Measurements from ENCODE around the gene CSRP1. TPM values are rescaled to one million over a fixed set of nuclear protein-coding genes. Genes with fewer than 3 reads are reported as not detected.
A peak's percentile ranks its signal among the peaks of the same experiment; 100 is the strongest.

The CSRP1 gene
- polyA plus RNA-seq, 2 of the 4 experiments (the other 2 are of a cell fraction), result 277 to 655 TPM

- H3K9me3 ChIP-seq, result no peaks in the 10 kb centered on the region
- no peak for FAIRE-seq
- ATAC-seq, result no peak
- no peak overlapping the region for H3K27ac ChIP-seq
- H3K4me2 ChIP-seq, result no peak overlapping the region
- TF ChIP-seq TP53 (CRISPR knock-in tag; IDR thresholded peaks at IDR 0.05), result no peak
- no peak for TF ChIP-seq JUN (IDR thresholded peaks at IDR 0.05)
- no peak for TF ChIP-seq MAZ (IDR thresholded peaks at IDR 0.05; ENCODE audit: borderline replicate concordance, low read depth, low read length)
- TF ChIP-seq EHMT2 (IDR thresholded peaks at IDR 0.05; ENCODE audit: low read depth), result no peak
- TF ChIP-seq ZNF302 (CRISPR knock-in tag; IDR thresholded peaks at IDR 0.05), result no peak
- no peak for TF ChIP-seq KDM5A (IDR thresholded peaks at IDR 0.05)
- no peak for TF ChIP-seq ATOH8 (CRISPR knock-in tag; IDR thresholded peaks at IDR 0.05; ENCODE audit: low read depth)
- no peak for TF ChIP-seq NPAS2 (CRISPR knock-in tag; IDR thresholded peaks at IDR 0.05; ENCODE audit: borderline replicate concordance)
- TF ChIP-seq HEYL (CRISPR knock-in tag; IDR thresholded peaks at IDR 0.05), result no peak
- TF ChIP-seq POLR2A (IDR thresholded peaks at IDR 0.05; ENCODE audit: low read length), result no peak
- no peak for TF ChIP-seq ZC3H11A (IDR thresholded peaks at IDR 0.05)
- TF ChIP-seq FOSL2 (IDR thresholded peaks at IDR 0.05), result no peak
- no peak for TF ChIP-seq FOSL2 (CRISPR knock-in tag; IDR thresholded peaks at IDR 0.05)
- no peak for TF ChIP-seq NR3C1 (IDR thresholded peaks at IDR 0.05)
- no peak for TF ChIP-seq BCL3 (IDR thresholded peaks at IDR 0.05)
- 86% methylated on average over 2 of the region's 2 CpGs for WGBS (ENCODE audit: missing lambda C conversion rate)
- H3K4me1 ChIP-seq, result peaks cover 44% of the 10 kb centered on the region
- ChIA-PET POLR2A (interaction anchor here (3.9 kb wide), 1 partner anchor 28 kb away, joined by 19 read pairs; no protein-coding TSS in a partner anchor), CTCF (interaction anchor here (1.2 to 49.4 kb wide), 5 partner anchors 17 to 76 kb away, joined by 3 to 1452 read pairs (median 94); partner anchors contain the start of gene CSRP1)
- H3K4me3 ChIP-seq, result no peak overlapping the region
- no peak for DNase-seq (ENCODE audit: low read depth in 1 of 2, low spot score in 1 of 2)
These were observed 2.9 kb upstream of the CSRP1 start for GRCh38 chr1:201509601-201510374.

- CTCF ChIA-PET, result interaction anchor here (2.0 to 49.4 kb wide), 5 partner anchors 18 to 99 kb away, joined by 4 to 1452 read pairs (median 94); partner anchors contain the start of gene CSRP1
- DNase-seq (ENCODE audit: low read depth in 1 of 2, low spot score in 1 of 2) (no peak), ATAC-seq (no peak), FAIRE-seq (no peak)
- Histone ChIP-seq H3K4me2 (no peak overlapping the region), H3K9me3 (no peaks in the 10 kb centered on the region), H3K4me3 (no peak overlapping the region), H3K4me1 (peaks cover 54% of the 10 kb centered on the region), H3K27ac (no peak overlapping the region)
- WGBS (ENCODE audit: missing lambda C conversion rate), result 81% methylated on average over 2 of the region's 2 CpGs
- POLR2A ChIA-PET, result interaction anchor here (3.9 kb wide), 1 partner anchor 27 kb away, joined by 19 read pairs; no protein-coding TSS in a partner anchor
- TF ChIP-seq KDM1A (IDR thresholded peaks at IDR 0.05; ENCODE audit: low read depth), result no peak
These were observed 1.9 kb upstream of the CSRP1 start for GRCh38 chr1:201508809-201509208.

- no peak for FAIRE-seq
These were observed 395 bp upstream of the CSRP1 start for GRCh38 chr1:201507360-201507675.

More at GRCh38 chr1:201507360-201507675, 395 bp upstream of the CSRP1 start:
- H3K4me3 ChIP-seq, result peak overlapping the region; percentile 66
- CTCF ChIA-PET, result interaction anchor here (0.8 to 49.4 kb wide), 6 partner anchors 7 to 146 kb away, joined by 3 to 1452 read pairs (median 190); partner anchors contain the start of gene CSRP1
- H3K27ac ChIP-seq, result peak overlapping the region; percentile 87 to 96
- ATAC-seq (peak; percentile 1 to 4; a peak in 1 of 6 replicates), DNase-seq (ENCODE audit: low read depth in 1 of 2, low spot score in 1 of 2) (no peak)
- peak overlapping the region; percentile 85 for H3K4me2 ChIP-seq
- H3K9me3 ChIP-seq, result no peaks in the 10 kb centered on the region
- no peak for TF ChIP-seq HOXB5 (CRISPR knock-in tag; IDR thresholded peaks at IDR 0.05)
- no peak for TF ChIP-seq HEYL (CRISPR knock-in tag; IDR thresholded peaks at IDR 0.05)
- TF ChIP-seq HDAC2 (IDR thresholded peaks at IDR 0.05), result no peak
- no peak for TF ChIP-seq TFCP2L1 (CRISPR knock-in tag; IDR thresholded peaks at IDR 0.05)
- TF ChIP-seq KDM1A (IDR thresholded peaks at IDR 0.05; ENCODE audit: low read depth), result no peak
- TF ChIP-seq ZFP36 (IDR thresholded peaks at IDR 0.05; ENCODE audit: borderline replicate concordance, partially characterized antibody), result no peak
- no peak for TF ChIP-seq POLR2A (IDR thresholded peaks at IDR 0.05; ENCODE audit: low read length)
- no peak for TF ChIP-seq NR3C1 (IDR thresholded peaks at IDR 0.05)
- peaks cover 62% of the 10 kb centered on the region for H3K4me1 ChIP-seq
- WGBS (ENCODE audit: missing lambda C conversion rate), result 25% methylated on average over 11 of the region's 11 CpGs
- POLR2A ChIA-PET, result interaction anchor here (1.0 to 3.9 kb wide), 6 partner anchors 16 to 72 kb away, joined by 3 to 19 read pairs (median 5); partner anchors contain the start of gene PHLDA3
